Thyroid gland (tissue), 4 donors: ENCODE results near the gene WIPF2. TPM values are rescaled to one million over a fixed set of nuclear protein-coding genes. Genes with fewer than 3 reads are reported as not detected.

Experiments
- DNase-seq, 2 donors: peaks; one replicate each; pipeline ENCODE4 v3.0.0-alpha.2; 2019
- H3K27ac ChIP-seq, 3 donors: fragments of 200-600 bp; sonication (generic); 1 replicate in 2 of 3; 2 replicates in 1 of 3; pipeline ENCODE4 v1.5.1; 2016 to 2019; ENCODE audit warnings: mild to moderate bottlenecking in 1 of 3, moderate library complexity in 1 of 3
- H3K27me3 ChIP-seq: fragments of 200-600 bp; sonication (generic); one replicate; pipeline ENCODE4 v1.5.1; 2019
- H3K36me3 ChIP-seq, 2 donors: fragments of 200-600 bp; sonication (generic); one replicate each; pipeline ENCODE4 v1.5.1; 2016 to 2019
- H3K4me1 ChIP-seq, 2 donors: fragments of 200-600 bp; sonication (generic); one replicate each; pipeline ENCODE4 v1.5.1; 2017 to 2019
- H3K4me3 ChIP-seq, 3 donors: fragments of 200-600 bp; sonication (generic); replicated peaks in 1 of 3; 1 replicate in 2 of 3; 2 replicates in 1 of 3; pipeline ENCODE4 v1.5.1; 2016; ENCODE audit warnings: mild to moderate bottlenecking in 1 of 3
- H3K9me3 ChIP-seq: fragments of 200-600 bp; sonication (generic); one replicate; pipeline ENCODE4 v1.5.1; 2017
- CTCF ChIP-seq, 6 experiments: fragments of 200-600 bp in 3 of 6; fragments of 450-650 bp in 3 of 6; sonication (generic) in 3 of 6; IDR thresholded peaks; one replicate each; pipeline ENCODE4 v1.5.1; 2016 to 2019; ENCODE audit warnings: antibody characterized with exemption in 6 of 6, mild to moderate bottlenecking in 2 of 6, inconsistent platforms in 1 of 6, moderate library complexity in 1 of 6
- POLR2A ChIP-seq, 2 donors: fragments of 450-650 bp; IDR thresholded peaks; one replicate each; pipeline ENCODE4 v1.6.1; 2017; ENCODE audit warnings: antibody characterized with exemption in 2 of 2, mild to moderate bottlenecking in 2 of 2, moderate library complexity in 1 of 2
- WGBS, 2 donors: methylation state at CpG; one replicate each; pipeline ENCODE4 v1.1.5; 2017; 5-methylcytosine and 5-hydroxymethylcytosine counted together
- intact Hi-C: fragments of 100-400 bp; cut with DNase I; formaldehyde crosslinking; loops from one replicate; pipeline ENCODE4 v1.15.1; 2023
- microRNA-seq: library from miRNA; unstranded; fragments of <30 nt; microRNA quantifications from one replicate; pipeline ENCODE4, GENCODE V29; 2016
- small RNA-seq: library from RNA; depleted of rRNA; stranded (forward); fragments of <200 nt; gene quantifications from one replicate; pipeline ENCODE3, GENCODE V24; 2016
- total RNA-seq, 4 donors: library from RNA; depleted of rRNA; stranded (reverse); fragments of >200 nt; gene quantifications; one replicate each; pipeline ENCODE4 v1.2.3, GENCODE V29; 2016

Gene WIPF2
- total RNA-seq, 4 donors from 2014 or later = 13.2 to 14.6 (median 14.5) TPM

- Histone ChIP-seq H3K27ac (peak overlapping the region; percentile 83 to 90 (median 89)), H3K4me1 (peaks cover 96 to 100% of the 10 kb centered on the region in 2 donors), H3K27me3 (no peaks in the 10 kb centered on the region), H3K36me3 (no peaks in the 10 kb centered on the region), H3K4me3 (no peak overlapping the region), H3K9me3 (no peaks in the 10 kb centered on the region)
- TF ChIP-seq POLR2A (IDR thresholded peaks at IDR 0.05) = no peak
- no peak for TF ChIP-seq CTCF (IDR thresholded peaks at IDR 0.05)
- 27 to 29% methylated on average over 9 to 11 of the region's 11 CpGs for WGBS, 2 donors
- peak; percentile 94 to 95 for DNase-seq
- intact Hi-C loops = no loop called here
Measured at GRCh38 chr17:40329839-40330794, 111.0 kb downstream of the WIPF2 start.

GRCh38 chr17:40330850-40331470, 111.9 kb downstream of the WIPF2 start:
- TF ChIP-seq POLR2A (IDR thresholded peaks at IDR 0.05) = no peak
- no peak for TF ChIP-seq CTCF (IDR thresholded peaks at IDR 0.05)
- DNase-seq = peak in 1 of 2 donors; percentile 44
- Histone ChIP-seq H3K36me3 (no peaks in the 10 kb centered on the region), H3K27ac (peak overlapping the region; percentile 83 to 90 (median 89)), H3K4me1 (peaks cover 91 to 100% of the 10 kb centered on the region in 2 donors), H3K27me3 (no peaks in the 10 kb centered on the region), H3K4me3 (no peak overlapping the region), H3K9me3 (no peaks in the 10 kb centered on the region)
- intact Hi-C loops = no loop called here
- WGBS, 2 donors = 75 to 92% methylated on average over 8 of the region's 10 CpGs

GRCh38 chr17:40331743-40332641, 112.9 kb downstream of the WIPF2 start:
- peak; percentile 97 for DNase-seq
- H3K27ac ChIP-seq = peak overlapping the region; percentile 83 to 90 (median 89)
- H3K36me3 ChIP-seq = no peaks in the 10 kb centered on the region
- no peaks in the 10 kb centered on the region for H3K9me3 ChIP-seq
- H3K27me3 ChIP-seq = no peaks in the 10 kb centered on the region
- H3K4me3 ChIP-seq = peak overlapping the region in 1 of 3 donors; percentile 11
- H3K4me1 ChIP-seq = peaks cover 81 to 99% of the 10 kb centered on the region in 2 donors
- intact Hi-C loops = no loop called here
- WGBS, 2 donors = 5 to 12% methylated on average over 9 to 11 of the region's 22 CpGs
- no peak for TF ChIP-seq POLR2A (IDR thresholded peaks at IDR 0.05)
- peak in 4 of 6 experiments; percentile 24 to 37 (median 32) for TF ChIP-seq CTCF (IDR thresholded peaks at IDR 0.05)

Small RNA genes within 50 kb of the gene (microRNA-seq; reads per million reads assigned to microRNA genes)
- gene MIR6867 = not detected

Small RNA genes within 50 kb of the gene (small RNA-seq; reads per million reads assigned to genes)
- not detected for gene MIR6867

Other genes with a start within 250 kb of the WIPF2 start
- 100 to 1,000 TPM in 1 of 4 donors, 10 to 100 TPM in 3; 65.0 to 100 (median 98.8) TPM for gene PSMD3, start 238.5 kb upstream of the WIPF2 start, total RNA-seq
- gene CSF3, start 203.9 kb upstream of the WIPF2 start, total RNA-seq = not detected
- 10 to 100 TPM; 37.1 to 68.4 (median 56.6) TPM for gene MED24, start 164.9 kb upstream of the WIPF2 start, total RNA-seq
- gene THRA, start 156.3 kb upstream of the WIPF2 start, total RNA-seq = 10 to 100 TPM; 34.0 to 52.9 (median 44.8) TPM
- 1 to 10 TPM; 3.4 to 9.9 (median 5.1) TPM for gene NR1D1, start 118.7 kb upstream of the WIPF2 start, total RNA-seq
- 100 to 1,000 TPM in 1 of 4 donors, 10 to 100 TPM in 3; 69.9 to 101 (median 80.4) TPM for gene MSL1, start 97.3 kb upstream of the WIPF2 start, total RNA-seq
- 100 to 1,000 TPM in 1 of 4 donors, 10 to 100 TPM in 3; 88.2 to 103 (median 95.5) TPM for gene CASC3, start 78.8 kb upstream of the WIPF2 start, total RNA-seq
- 1 to 10 TPM; 1.3 to 5.2 (median 4.1) TPM for gene RAPGEFL1, start 41.8 kb upstream of the WIPF2 start, total RNA-seq
- gene CDC6, start 68.6 kb downstream of the WIPF2 start, total RNA-seq = 1 to 10 TPM in 1 of 4 donors, under 1 TPM in 3; 0.63 to 5.2 (median 0.79) TPM
- gene RARA, start 89.9 kb downstream of the WIPF2 start, total RNA-seq = 10 to 100 TPM; 20.0 to 60.9 (median 35.2) TPM
- 1 to 10 TPM; 1.6 to 3.4 (median 1.7) TPM for gene GJD3, start 145.4 kb downstream of the WIPF2 start, total RNA-seq
- gene TOP2A, start 198.6 kb downstream of the WIPF2 start, total RNA-seq = 1 to 10 TPM in 3 of 4 donors, under 1 TPM in 1; 0.20 to 5.2 (median 2.2) TPM
- gene IGFBP4, start 224.1 kb downstream of the WIPF2 start, total RNA-seq = 100 to 1,000 TPM; 234 to 334 (median 274) TPM